Caco-2 (cell line): Measurements from ENCODE around the gene CST7. TPM values are rescaled to one million over a fixed set of nuclear protein-coding genes. Genes with fewer than 3 reads are reported as not detected.

Experiments
- BruUV-seq: library from RNA; stranded (reverse); fragments of 400-500 nt; replicated peaks from 2 replicates; lab custom pipeline; 2021; lab: Mats Ljungman, UMichigan
- CTCF ChIA-PET: fragments of 300-600 bp; sonication (Branson Sonifier 250); formaldehyde crosslinking; loops from one replicate; lab custom pipeline; 2022; ENCODE audit warnings: antibody characterized with exemption; lab: Charles Lee
- POLR2A ChIA-PET: fragments of 300-600 bp; sonication (Branson Sonifier 250); formaldehyde crosslinking; loops from one replicate; lab custom pipeline; 2022; ENCODE audit warnings: antibody characterized with exemption; lab: Charles Lee
- DNase-seq, 2 experiments: peaks; one replicate each; pipeline versions ENCODE4 v3.0.0 to v3.0.0-alpha.2; 2020 to 2022
- H3K27me3 ChIP-seq: replicated peaks from 2 replicates; pipeline ENCODE4 v1.6.0; 2011; ENCODE audit warnings: low read length; ENCODE audit not compliant: control insufficient read depth, insufficient read depth
- H3K36me3 ChIP-seq: 2 replicates; pipeline ENCODE4 v1.5.1; 2011; ENCODE audit warnings: low read length; ENCODE audit not compliant: control insufficient read depth, insufficient read depth
- H3K4me1 ChIP-seq: fragments of 250-450 bp; sonication (Bioruptor Pico); 2 replicates; pipeline ENCODE4 v1.5.1; 2020; ENCODE audit warnings: mild to moderate bottlenecking
- H3K4me3 ChIP-seq: 2 replicates; pipeline ENCODE4 v1.5.1; 2011; ENCODE audit warnings: low read depth, mild to moderate bottlenecking, control low read depth, low read length
- H3K9me3 ChIP-seq: fragments of 250-450 bp; sonication (Bioruptor Pico); 2 replicates; pipeline ENCODE4 v1.5.1; 2020; ENCODE audit warnings: mild to moderate bottlenecking, moderate library complexity
- H3K27ac Mint-ChIP-seq: one replicate; pipeline ENCODE4 v1.8.0; 2022; ENCODE audit warnings: mixed read lengths; ENCODE audit not compliant: unreplicated experiment
- H3K27me3 Mint-ChIP-seq: one replicate; pipeline ENCODE4 v1.8.0; 2022; ENCODE audit warnings: mixed read lengths; ENCODE audit not compliant: insufficient read depth, unreplicated experiment
- H3K36me3 Mint-ChIP-seq: one replicate; pipeline ENCODE4 v1.8.0; 2022; ENCODE audit warnings: mild to moderate bottlenecking, mixed read lengths; ENCODE audit not compliant: insufficient read depth, unreplicated experiment
- H3K4me1 Mint-ChIP-seq: one replicate; pipeline ENCODE4 v1.8.0; 2022; ENCODE audit warnings: low read depth, mixed read lengths; ENCODE audit not compliant: unreplicated experiment
- H3K4me3 Mint-ChIP-seq: one replicate; pipeline ENCODE4 v1.8.0; 2022; ENCODE audit warnings: mild to moderate bottlenecking, moderate library complexity, mixed read lengths; ENCODE audit not compliant: unreplicated experiment
- H3K9me3 Mint-ChIP-seq: one replicate; pipeline ENCODE4 v1.8.0; 2022; ENCODE audit warnings: mixed read lengths; ENCODE audit not compliant: unreplicated experiment
- CTCF ChIP-seq, 2 experiments: fragments of 200-600 bp in 1 of 2; IDR thresholded peaks; 1 replicate in 1 of 2; 2 replicates in 1 of 2; pipeline versions ENCODE4 v1.5.1 to v1.8.0; 2011 to 2022; ENCODE audit warnings: antibody characterized with exemption in 1 of 2, control low read depth in 1 of 2, inconsistent platforms in 1 of 2, low read depth in 1 of 2, low read length in 1 of 2, mild to moderate bottlenecking in 1 of 2, moderate library complexity in 1 of 2; ENCODE audit not compliant: insufficient read depth in 1 of 2, severe bottlenecking in 1 of 2, unreplicated experiment in 1 of 2
- intact Hi-C: fragments of 100-400 bp; cut with micrococcal nuclease; formaldehyde crosslinking; loops from one replicate; pipeline ENCODE4 v1.10.0; 2022; ENCODE audit not compliant: unreplicated experiment
- total RNA-seq: library from RNA; stranded (reverse); gene quantifications from 2 replicates; pipeline ENCODE4 v1.2.3, GENCODE V29; 2022

CST7 gene
- total RNA-seq, 1 experiment from 2014 or later: not detected

GRCh38 chr20:24935140-24935539, 13.9 kb upstream of the CST7 start:
- Histone ChIP-seq H3K9me3 (no peaks in the 10 kb centered on the region), H3K27me3 (no peaks in the 10 kb centered on the region), H3K4me1 (peaks cover 8% of the 10 kb centered on the region), H3K4me3 (no peak overlapping the region), H3K36me3 (no peaks in the 10 kb centered on the region)
- BruUV-seq: no TSS peak
- no peak overlapping the region for H3K27ac Mint-ChIP-seq
- H3K27me3 Mint-ChIP-seq: no peaks in the 10 kb centered on the region
- ChIA-PET POLR2A (no interaction called here), CTCF (no interaction called here)
- no peak for TF ChIP-seq CTCF (IDR thresholded peaks at IDR 0.05; ENCODE audit: insufficient read depth in 1 of 2, low read depth in 1 of 2, low read length in 1 of 2, severe bottlenecking in 1 of 2, unreplicated experiment in 1 of 2)
- peaks cover 14% of the 10 kb centered on the region for H3K4me1 Mint-ChIP-seq
- H3K9me3 Mint-ChIP-seq: no peaks in the 10 kb centered on the region
- intact Hi-C loops: no loop called here
- no peak overlapping the region for H3K4me3 Mint-ChIP-seq
- no peak for DNase-seq
- H3K36me3 Mint-ChIP-seq: peaks cover 9% of the 10 kb centered on the region

GRCh38 chr20:24935766-24936525, 13.1 kb upstream of the CST7 start:
- no peak overlapping the region for H3K27ac Mint-ChIP-seq
- intact Hi-C loops: no loop called here
- H3K4me1 Mint-ChIP-seq: peaks cover 6% of the 10 kb centered on the region
- no peaks in the 10 kb centered on the region for H3K27me3 ChIP-seq
- ChIA-PET POLR2A (no interaction called here), CTCF (no interaction called here)
- no peak overlapping the region for H3K4me3 Mint-ChIP-seq
- peaks cover 6% of the 10 kb centered on the region for H3K4me1 ChIP-seq
- H3K4me3 ChIP-seq: no peak overlapping the region
- peaks cover 7% of the 10 kb centered on the region for H3K9me3 Mint-ChIP-seq
- H3K27me3 Mint-ChIP-seq: no peaks in the 10 kb centered on the region
- H3K9me3 ChIP-seq: no peaks in the 10 kb centered on the region; the same call in 1 of the 2 replicates
- no peaks in the 10 kb centered on the region for H3K36me3 ChIP-seq
- no peak for TF ChIP-seq CTCF (IDR thresholded peaks at IDR 0.05; ENCODE audit: insufficient read depth in 1 of 2, low read depth in 1 of 2, low read length in 1 of 2, severe bottlenecking in 1 of 2, unreplicated experiment in 1 of 2)
- DNase-seq: no peak
- BruUV-seq: no TSS peak
- peaks cover 5% of the 10 kb centered on the region for H3K36me3 Mint-ChIP-seq

DNA sequence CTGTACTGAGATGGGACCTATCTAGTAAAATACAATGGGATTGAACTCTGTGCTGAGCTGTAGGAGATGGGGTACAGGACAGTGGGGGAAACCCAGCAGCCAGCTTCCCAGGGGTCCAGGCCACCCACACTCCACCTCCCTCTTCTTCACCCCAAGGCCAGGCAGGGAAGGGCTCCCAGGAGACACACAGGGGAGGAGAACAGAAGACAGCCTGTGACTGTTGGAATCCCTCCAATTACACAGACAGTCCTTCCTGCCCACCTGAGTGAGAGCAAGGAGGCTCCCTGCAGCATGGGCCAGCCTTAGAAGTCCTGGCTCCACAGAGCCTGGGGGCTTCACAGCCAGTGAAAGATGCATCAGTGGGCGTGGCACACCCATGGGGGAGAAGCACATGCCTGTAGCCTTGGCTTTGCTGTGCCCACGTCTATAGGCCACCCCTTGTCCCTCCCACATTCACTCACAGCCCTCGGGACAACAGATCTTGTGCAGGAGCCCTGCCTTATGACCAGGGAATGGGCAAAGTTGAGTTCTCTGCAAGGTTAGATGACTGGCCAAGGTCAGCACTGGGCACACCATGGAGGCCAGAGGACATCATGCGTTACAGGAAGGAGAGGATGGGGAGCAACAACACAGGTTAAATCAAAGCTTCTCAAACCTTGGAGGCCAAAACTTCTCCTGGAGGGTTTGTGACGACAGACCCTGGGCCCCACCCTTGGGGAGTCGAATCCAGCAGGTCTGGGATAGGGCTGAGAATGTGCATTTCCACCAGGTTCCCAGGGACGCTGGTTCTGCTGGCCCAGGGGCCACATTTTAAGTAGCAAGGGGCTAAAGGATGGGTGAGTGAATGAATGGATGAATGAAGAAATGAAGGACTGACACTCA, 12.3 kb upstream of the CST7 start:
- no peaks in the 10 kb centered on the region for H3K27me3 Mint-ChIP-seq
- intact Hi-C loops: no loop called here
- H3K36me3 Mint-ChIP-seq: peaks cover 5% of the 10 kb centered on the region
- Histone ChIP-seq H3K4me1 (no peaks in the 10 kb centered on the region; the same call in 1 of the 2 replicates), H3K36me3 (no peaks in the 10 kb centered on the region), H3K4me3 (no peak overlapping the region), H3K27me3 (no peaks in the 10 kb centered on the region), H3K9me3 (no peaks in the 10 kb centered on the region; the same call in 1 of the 2 replicates)
- DNase-seq: no peak
- H3K9me3 Mint-ChIP-seq: peaks cover 10% of the 10 kb centered on the region
- no peak for TF ChIP-seq CTCF (IDR thresholded peaks at IDR 0.05; ENCODE audit: insufficient read depth in 1 of 2, low read depth in 1 of 2, low read length in 1 of 2, severe bottlenecking in 1 of 2, unreplicated experiment in 1 of 2)
- CTCF ChIA-PET: no interaction called here
- BruUV-seq: no TSS peak
- no peak overlapping the region for H3K27ac Mint-ChIP-seq
- POLR2A ChIA-PET: no interaction called here
- H3K4me1 Mint-ChIP-seq: no peaks in the 10 kb centered on the region
- H3K4me3 Mint-ChIP-seq: no peak overlapping the region
